HepG2 (cell line): Measurements from ENCODE around the gene SESN2. TPM values are rescaled to one million over a fixed set of nuclear protein-coding genes. Genes with fewer than 3 reads are reported as not detected.

Source experiments
- ATF2 ChIP-seq: sonication (generic); formaldehyde crosslinking; IDR thresholded peaks from 2 replicates; pipeline ENCODE4 v1.4.0; 2020; ENCODE audit warnings: missing genetic modification reagents
- ATF7 ChIP-seq, 2 experiments: fragments of 450-650 bp in 1 of 2; sonication (generic) in 1 of 2; formaldehyde crosslinking in 1 of 2; IDR thresholded peaks; 2 replicates each; pipeline versions ENCODE4 v1.4.0 to v1.6.1; 2016 to 2020; ENCODE audit warnings: antibody characterized with exemption in 1 of 2, mild to moderate bottlenecking in 1 of 2, missing genetic modification reagents in 1 of 2
- DPF2 ChIP-seq: sonication (generic); formaldehyde crosslinking; IDR thresholded peaks from 2 replicates; pipeline ENCODE4 v1.4.0; 2020; ENCODE audit warnings: mild to moderate bottlenecking, low read depth, missing genetic modification reagents, borderline replicate concordance
- GATA4 ChIP-seq: sonication (generic); IDR thresholded peaks from 2 replicates; pipeline ENCODE4 v1.6.1; 2016; ENCODE audit warnings: antibody characterized with exemption, low read depth, borderline replicate concordance
- HBP1 ChIP-seq: IDR thresholded peaks from 2 replicates; pipeline ENCODE4 v1.6.1; 2016; ENCODE audit warnings: low read depth, control low read depth
- KDM2A ChIP-seq: sonication (generic); formaldehyde crosslinking; IDR thresholded peaks from 2 replicates; pipeline ENCODE4 v1.4.0; 2020; ENCODE audit warnings: low read depth, missing genetic modification reagents, borderline replicate concordance
- LCORL ChIP-seq, 2 experiments: fragments of 450-650 bp in 1 of 2; sonication (generic) in 1 of 2; formaldehyde crosslinking in 1 of 2; IDR thresholded peaks; 2 replicates each; pipeline versions ENCODE4 v1.5.0 to v1.6.1; 2017 to 2020; ENCODE audit warnings: antibody characterized with exemption in 1 of 2, missing genetic modification reagents in 1 of 2
- MZF1 ChIP-seq: sonication (generic); formaldehyde crosslinking; IDR thresholded peaks from 2 replicates; pipeline ENCODE4 v1.8.1; 2023; ENCODE audit warnings: mild to moderate bottlenecking, missing genetic modification reagents, borderline replicate concordance
- NCOA5 ChIP-seq: sonication (generic); formaldehyde crosslinking; IDR thresholded peaks from 2 replicates; pipeline ENCODE4 v1.4.0; 2020; ENCODE audit warnings: missing genetic modification reagents
- NR3C1 ChIP-seq: sonication (generic); formaldehyde crosslinking; IDR thresholded peaks from 2 replicates; pipeline ENCODE4 v1.4.0; 2020; ENCODE audit warnings: missing genetic modification reagents
- PLRG1 ChIP-seq: fragments of 450-650 bp; conservative IDR thresholded peaks from 2 replicates; pipeline ENCODE4 v1.6.1; 2016
- RBM22 ChIP-seq: fragments of 200-400 bp; formaldehyde crosslinking; optimal IDR thresholded peaks from 2 replicates; pipeline ENCODE3; 2017; ENCODE audit warnings: mild to moderate bottlenecking, low read length, moderate library complexity
- SP140L ChIP-seq: sonication (generic); formaldehyde crosslinking; IDR thresholded peaks from 2 replicates; pipeline ENCODE4 v1.4.0; 2020; ENCODE audit warnings: missing genetic modification reagents, borderline replicate concordance
- STAG1 ChIP-seq: sonication (generic); formaldehyde crosslinking; IDR thresholded peaks from 2 replicates; pipeline ENCODE4 v1.4.0; 2020; ENCODE audit warnings: missing genetic modification reagents
- TGIF2 ChIP-seq: IDR thresholded peaks from 2 replicates; pipeline ENCODE4 v1.6.1; 2016; ENCODE audit warnings: control low read depth, missing compliant biosample characterization
- THAP11 ChIP-seq: IDR thresholded peaks from 2 replicates; pipeline ENCODE4 v1.6.1; 2016; ENCODE audit warnings: missing biosample characterization, missing genetic modification reagents
- TSC22D2 ChIP-seq: sonication (generic); formaldehyde crosslinking; IDR thresholded peaks from 2 replicates; pipeline ENCODE4 v1.5.1; 2020; ENCODE audit warnings: missing genetic modification reagents, mild to moderate bottlenecking, borderline replicate concordance
- ZFP36L2 ChIP-seq: sonication (generic); formaldehyde crosslinking; IDR thresholded peaks from 2 replicates; pipeline ENCODE4 v1.4.0; 2020; ENCODE audit warnings: missing genetic modification reagents
- ZMAT3 ChIP-seq: sonication (generic); formaldehyde crosslinking; conservative IDR thresholded peaks from 2 replicates; pipeline ENCODE4 v1.7.0; 2021; ENCODE audit warnings: missing genetic modification reagents
- ZMYM4 ChIP-seq: sonication (generic); formaldehyde crosslinking; IDR thresholded peaks from 2 replicates; pipeline ENCODE4 v1.8.1; 2023; ENCODE audit warnings: mild to moderate bottlenecking, missing genetic modification reagents
- ZNF431 ChIP-seq: sonication (generic); formaldehyde crosslinking; IDR thresholded peaks from 2 replicates; pipeline ENCODE4 v1.9.0; 2022; ENCODE audit warnings: missing genetic modification reagents, low read depth, mild to moderate bottlenecking, borderline replicate concordance
- ZNF451 ChIP-seq: sonication (generic); formaldehyde crosslinking; IDR thresholded peaks from 2 replicates; pipeline ENCODE4 v1.5.0; 2020; ENCODE audit warnings: mild to moderate bottlenecking, missing genetic modification reagents
- ZNF605 ChIP-seq: sonication (generic); formaldehyde crosslinking; IDR thresholded peaks from 2 replicates; pipeline ENCODE4 v1.8.0; 2022; ENCODE audit warnings: mild to moderate bottlenecking, missing genetic modification reagents
- ZNF629 ChIP-seq: sonication (generic); formaldehyde crosslinking; conservative IDR thresholded peaks from 2 replicates; pipeline ENCODE4 v1.5.0; 2020; ENCODE audit warnings: missing genetic modification reagents
- ZNF7 ChIP-seq: IDR thresholded peaks from 2 replicates; pipeline ENCODE4 v1.6.1; 2016; ENCODE audit warnings: missing biosample characterization, missing genetic modification reagents
- polyA plus RNA-seq, 8 experiments: library from polyadenylated mRNA; depleted of rRNA in 3 of 8; stranded (reverse) in 7 of 8; unstranded in 1 of 8; fragments of >200 nt; fragmentation: Illumina TruSeq in 4 of 8; extraction: Trizol in 4 of 8; gene quantifications; 2 replicates each; pipeline versions ENCODE4 v1.2.1 to v1.2.3, GENCODE V29; 2011 to 2016; ENCODE audit warnings: low read depth in 4 of 8, missing spikeins in 1 of 8, mixed read lengths in 1 of 8; ENCODE audit not compliant: insufficient read depth in 1 of 8
- total RNA-seq, 5 experiments: library from RNA; depleted of rRNA; stranded (reverse); fragments of >200 nt; fragmentation: Illumina TruSeq; extraction: Trizol; gene quantifications; 2 replicates each; pipeline ENCODE4 v1.2.3, GENCODE V29; 2016; ENCODE audit warnings: low read depth in 1 of 5
- TF ChIP-seq, protein P1 (sequence below): conservative IDR thresholded peaks from 2 replicates; pipeline ENCODE4 v1.6.1; 2018; ENCODE audit warnings: missing genetic modification reagents
- TF ChIP-seq, protein P2 (sequence below): IDR thresholded peaks from 2 replicates; pipeline ENCODE4 v1.6.1; 2016; ENCODE audit warnings: missing compliant biosample characterization, missing genetic modification reagents, borderline replicate concordance

The SESN2 gene
- total and polyA plus RNA-seq, 2 of the 13 experiments (the other 11 are each of a cell fraction or from before 2014, with no cell fraction given) = 13.2 to 19.1 TPM

GRCh38 chr1:28259252-28259933, at the start of gene SESN2 (continued):
- TF ChIP-seq, protein P1, sequence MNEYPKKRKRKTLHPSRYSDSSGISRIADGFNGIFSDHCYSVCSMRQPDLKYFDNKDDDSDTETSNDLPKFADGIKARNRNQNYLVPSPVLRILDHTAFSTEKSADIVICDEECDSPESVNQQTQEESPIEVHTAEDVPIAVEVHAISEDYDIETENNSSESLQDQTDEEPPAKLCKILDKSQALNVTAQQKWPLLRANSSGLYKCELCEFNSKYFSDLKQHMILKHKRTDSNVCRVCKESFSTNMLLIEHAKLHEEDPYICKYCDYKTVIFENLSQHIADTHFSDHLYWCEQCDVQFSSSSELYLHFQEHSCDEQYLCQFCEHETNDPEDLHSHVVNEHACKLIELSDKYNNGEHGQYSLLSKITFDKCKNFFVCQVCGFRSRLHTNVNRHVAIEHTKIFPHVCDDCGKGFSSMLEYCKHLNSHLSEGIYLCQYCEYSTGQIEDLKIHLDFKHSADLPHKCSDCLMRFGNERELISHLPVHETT (CRISPR knock-in tag) = no peak
- TF ChIP-seq ZNF605 (CRISPR knock-in tag) (peak; percentile 57; the same call in 1 of the 2 replicates), NCOA5 (no peak), HBP1 (CRISPR knock-in tag) (no peak), LCORL (IDR thresholded peaks at IDR 0.05) (no peak), LCORL (CRISPR knock-in tag; IDR thresholded peaks at IDR 0.05) (peak; percentile 37; the same call in 1 of the 2 replicates), DPF2 (CRISPR knock-in tag) (no peak), TGIF2 (CRISPR knock-in tag) (peak; percentile 88), STAG1 (CRISPR knock-in tag) (no peak), SP140L (CRISPR knock-in tag) (no peak), ATF7 (IDR thresholded peaks at IDR 0.05) (no peak), ATF7 (CRISPR knock-in tag; IDR thresholded peaks at IDR 0.05) (no peak), KDM2A (CRISPR knock-in tag) (no peak; the same call in 1 of the 2 replicates), ZNF431 (no peak), ZNF7 (CRISPR knock-in tag) (0 out of 2 replicates have a peak, but pooled peaks have one; percentile 3), GATA4 (peak; percentile 50; the same call in 1 of the 2 replicates), MZF1 (CRISPR knock-in tag) (no peak), ZNF629 (CRISPR knock-in tag) (no peak), PLRG1 (no peak), ZMYM4 (CRISPR knock-in tag) (no peak), RBM22 (no peak), TSC22D2 (CRISPR knock-in tag) (no peak), ATF2 (CRISPR knock-in tag) (no peak), NR3C1 (no peak), ZFP36L2 (no peak), THAP11 (CRISPR knock-in tag) (peak; percentile 98), ZMAT3 (peak; percentile 66; the same call in 1 of the 2 replicates), ZNF451 (CRISPR knock-in tag) (no peak)
- TF ChIP-seq, protein P2, sequence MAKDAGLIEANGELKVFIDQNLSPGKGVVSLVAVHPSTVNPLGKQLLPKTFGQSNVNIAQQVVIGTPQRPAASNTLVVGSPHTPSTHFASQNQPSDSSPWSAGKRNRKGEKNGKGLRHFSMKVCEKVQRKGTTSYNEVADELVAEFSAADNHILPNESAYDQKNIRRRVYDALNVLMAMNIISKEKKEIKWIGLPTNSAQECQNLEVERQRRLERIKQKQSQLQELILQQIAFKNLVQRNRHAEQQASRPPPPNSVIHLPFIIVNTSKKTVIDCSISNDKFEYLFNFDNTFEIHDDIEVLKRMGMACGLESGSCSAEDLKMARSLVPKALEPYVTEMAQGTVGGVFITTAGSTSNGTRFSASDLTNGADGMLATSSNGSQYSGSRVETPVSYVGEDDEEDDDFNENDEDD (CRISPR knock-in tag) = no peak
